ENCODE results near the gene USP30. TPM values are rescaled to one million over a fixed set of nuclear protein-coding genes. Genes with fewer than 3 reads are reported as not detected.

Gene USP30
- total RNA-seq, 1 experiment from 2014 or later = 6.9 TPM

GRCh38 chr12:109054520-109054919 is 2.1 kb downstream of the USP30 start (continued):
- TF ChIP-seq, protein P1, sequence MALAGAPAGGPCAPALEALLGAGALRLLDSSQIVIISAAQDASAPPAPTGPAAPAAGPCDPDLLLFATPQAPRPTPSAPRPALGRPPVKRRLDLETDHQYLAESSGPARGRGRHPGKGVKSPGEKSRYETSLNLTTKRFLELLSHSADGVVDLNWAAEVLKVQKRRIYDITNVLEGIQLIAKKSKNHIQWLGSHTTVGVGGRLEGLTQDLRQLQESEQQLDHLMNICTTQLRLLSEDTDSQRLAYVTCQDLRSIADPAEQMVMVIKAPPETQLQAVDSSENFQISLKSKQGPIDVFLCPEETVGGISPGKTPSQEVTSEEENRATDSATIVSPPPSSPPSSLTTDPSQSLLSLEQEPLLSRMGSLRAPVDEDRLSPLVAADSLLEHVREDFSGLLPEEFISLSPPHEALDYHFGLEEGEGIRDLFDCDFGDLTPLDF (CRISPR knock-in tag; IDR thresholded peaks at IDR 0.05) = no peak
- TF ChIP-seq, protein P2, sequence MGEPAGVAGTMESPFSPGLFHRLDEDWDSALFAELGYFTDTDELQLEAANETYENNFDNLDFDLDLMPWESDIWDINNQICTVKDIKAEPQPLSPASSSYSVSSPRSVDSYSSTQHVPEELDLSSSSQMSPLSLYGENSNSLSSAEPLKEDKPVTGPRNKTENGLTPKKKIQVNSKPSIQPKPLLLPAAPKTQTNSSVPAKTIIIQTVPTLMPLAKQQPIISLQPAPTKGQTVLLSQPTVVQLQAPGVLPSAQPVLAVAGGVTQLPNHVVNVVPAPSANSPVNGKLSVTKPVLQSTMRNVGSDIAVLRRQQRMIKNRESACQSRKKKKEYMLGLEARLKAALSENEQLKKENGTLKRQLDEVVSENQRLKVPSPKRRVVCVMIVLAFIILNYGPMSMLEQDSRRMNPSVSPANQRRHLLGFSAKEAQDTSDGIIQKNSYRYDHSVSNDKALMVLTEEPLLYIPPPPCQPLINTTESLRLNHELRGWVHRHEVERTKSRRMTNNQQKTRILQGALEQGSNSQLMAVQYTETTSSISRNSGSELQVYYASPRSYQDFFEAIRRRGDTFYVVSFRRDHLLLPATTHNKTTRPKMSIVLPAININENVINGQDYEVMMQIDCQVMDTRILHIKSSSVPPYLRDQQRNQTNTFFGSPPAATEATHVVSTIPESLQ (CRISPR knock-in tag; IDR thresholded peaks at IDR 0.05) = no peak
- TF ChIP-seq ZMAT4 (CRISPR knock-in tag; IDR thresholded peaks at IDR 0.05) (no peak), SP1 (CRISPR knock-in tag; conservative IDR thresholded peaks at IDR 0.05) (no peak), ZNF232 (CRISPR knock-in tag; IDR thresholded peaks at IDR 0.05) (no peak), FOXP1 (CRISPR knock-in tag; IDR thresholded peaks at IDR 0.05; ENCODE audit: borderline replicate concordance) (no peak)

GRCh38 chr12:109056891-109057290 is 4.5 kb downstream of the USP30 start:
- DNase-seq (ENCODE audit: low spot score) (no peak), ATAC-seq (no peak)
- no peak overlapping the region for H3K4me3 Mint-ChIP-seq
- TF ChIP-seq FOXK1 (CRISPR knock-in tag; IDR thresholded peaks at IDR 0.05) (no peak), RELA (CRISPR knock-in tag; IDR thresholded peaks at IDR 0.05; ENCODE audit: borderline replicate concordance) (no peak), RORB (CRISPR knock-in tag; IDR thresholded peaks at IDR 0.05) (no peak), ZNF423 (CRISPR knock-in tag; IDR thresholded peaks at IDR 0.05) (no peak), GRHL2 (CRISPR knock-in tag; IDR thresholded peaks at IDR 0.05; ENCODE audit: insufficient replicate concordance, severe bottlenecking) (no peak), GTF2I (CRISPR knock-in tag; conservative IDR thresholded peaks at IDR 0.05) (no peak), NFATC4 (CRISPR knock-in tag; IDR thresholded peaks at IDR 0.05) (no peak), EMX1 (CRISPR knock-in tag; IDR thresholded peaks at IDR 0.05) (no peak), ZNF532 (CRISPR knock-in tag; IDR thresholded peaks at IDR 0.05; ENCODE audit: borderline replicate concordance) (no peak), OVOL2 (CRISPR knock-in tag; IDR thresholded peaks at IDR 0.05; ENCODE audit: borderline replicate concordance) (no peak)
- TF ChIP-seq, protein P3, sequence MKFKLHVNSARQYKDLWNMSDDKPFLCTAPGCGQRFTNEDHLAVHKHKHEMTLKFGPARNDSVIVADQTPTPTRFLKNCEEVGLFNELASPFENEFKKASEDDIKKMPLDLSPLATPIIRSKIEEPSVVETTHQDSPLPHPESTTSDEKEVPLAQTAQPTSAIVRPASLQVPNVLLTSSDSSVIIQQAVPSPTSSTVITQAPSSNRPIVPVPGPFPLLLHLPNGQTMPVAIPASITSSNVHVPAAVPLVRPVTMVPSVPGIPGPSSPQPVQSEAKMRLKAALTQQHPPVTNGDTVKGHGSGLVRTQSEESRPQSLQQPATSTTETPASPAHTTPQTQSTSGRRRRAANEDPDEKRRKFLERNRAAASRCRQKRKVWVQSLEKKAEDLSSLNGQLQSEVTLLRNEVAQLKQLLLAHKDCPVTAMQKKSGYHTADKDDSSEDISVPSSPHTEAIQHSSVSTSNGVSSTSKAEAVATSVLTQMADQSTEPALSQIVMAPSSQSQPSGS (CRISPR knock-in tag; IDR thresholded peaks at IDR 0.05; ENCODE audit: borderline replicate concordance, low read depth) = no peak
- TF ChIP-seq, protein P4, sequence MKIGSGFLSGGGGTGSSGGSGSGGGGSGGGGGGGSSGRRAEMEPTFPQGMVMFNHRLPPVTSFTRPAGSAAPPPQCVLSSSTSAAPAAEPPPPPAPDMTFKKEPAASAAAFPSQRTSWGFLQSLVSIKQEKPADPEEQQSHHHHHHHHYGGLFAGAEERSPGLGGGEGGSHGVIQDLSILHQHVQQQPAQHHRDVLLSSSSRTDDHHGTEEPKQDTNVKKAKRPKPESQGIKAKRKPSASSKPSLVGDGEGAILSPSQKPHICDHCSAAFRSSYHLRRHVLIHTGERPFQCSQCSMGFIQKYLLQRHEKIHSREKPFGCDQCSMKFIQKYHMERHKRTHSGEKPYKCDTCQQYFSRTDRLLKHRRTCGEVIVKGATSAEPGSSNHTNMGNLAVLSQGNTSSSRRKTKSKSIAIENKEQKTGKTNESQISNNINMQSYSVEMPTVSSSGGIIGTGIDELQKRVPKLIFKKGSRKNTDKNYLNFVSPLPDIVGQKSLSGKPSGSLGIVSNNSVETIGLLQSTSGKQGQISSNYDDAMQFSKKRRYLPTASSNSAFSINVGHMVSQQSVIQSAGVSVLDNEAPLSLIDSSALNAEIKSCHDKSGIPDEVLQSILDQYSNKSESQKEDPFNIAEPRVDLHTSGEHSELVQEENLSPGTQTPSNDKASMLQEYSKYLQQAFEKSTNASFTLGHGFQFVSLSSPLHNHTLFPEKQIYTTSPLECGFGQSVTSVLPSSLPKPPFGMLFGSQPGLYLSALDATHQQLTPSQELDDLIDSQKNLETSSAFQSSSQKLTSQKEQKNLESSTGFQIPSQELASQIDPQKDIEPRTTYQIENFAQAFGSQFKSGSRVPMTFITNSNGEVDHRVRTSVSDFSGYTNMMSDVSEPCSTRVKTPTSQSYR (CRISPR knock-in tag; IDR thresholded peaks at IDR 0.05) = no peak
- TF ChIP-seq, protein P5, sequence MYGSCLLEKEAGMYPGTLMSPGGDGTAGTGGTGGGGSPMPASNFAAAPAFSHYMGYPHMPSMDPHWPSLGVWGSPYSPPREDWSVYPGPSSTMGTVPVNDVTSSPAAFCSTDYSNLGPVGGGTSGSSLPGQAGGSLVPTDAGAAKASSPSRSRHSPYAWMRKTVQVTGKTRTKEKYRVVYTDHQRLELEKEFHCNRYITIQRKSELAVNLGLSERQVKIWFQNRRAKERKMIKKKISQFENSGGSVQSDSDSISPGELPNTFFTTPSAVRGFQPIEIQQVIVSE (CRISPR knock-in tag; IDR thresholded peaks at IDR 0.05; ENCODE audit: borderline replicate concordance) = no peak
- no peaks in the 10 kb centered on the region for H3K27me3 Mint-ChIP-seq (ENCODE audit: low read depth)
- H3K4me1 Mint-ChIP-seq = peaks cover 10% of the 10 kb centered on the region
- CTCF ChIA-PET = no interaction called here
- POLR2A ChIA-PET = no interaction called here
- H3K36me3 Mint-ChIP-seq = no peaks in the 10 kb centered on the region
- no peaks in the 10 kb centered on the region for H3K9me3 Mint-ChIP-seq
- no peak overlapping the region for H3K27ac Mint-ChIP-seq

Data from WTC11 (cell line).